Retinal pigment epithelial cell (primary cell): Measurements from ENCODE around the gene SEZ6L2.

ENCODE experiments used
- DNase-seq: peaks from one replicate; pipeline ENCODE4 v3.0.0-alpha.2; 2010; ENCODE audit warnings: low read depth
- H3K4me3 ChIP-seq: 2 replicates; pipeline ENCODE4 v1.5.1; 2011; ENCODE audit warnings: mild to moderate bottlenecking, low read length, control low read depth, moderate library complexity
- CTCF ChIP-seq: conservative IDR thresholded peaks from 2 replicates; pipeline ENCODE4 v1.5.1; 2011; ENCODE audit warnings: low read depth, low read length, control low read depth, inconsistent platforms

Gene SEZ6L2

GRCh38 chr16:29831490-29831889 lies 67.9 kb downstream of the SEZ6L2 start:
- DNase-seq, result no peak
- H3K4me3 ChIP-seq, result no peak overlapping the region
- TF ChIP-seq CTCF, result no peak

- H3K4me3 ChIP-seq, result no peak overlapping the region
- no peak for TF ChIP-seq CTCF
- no peak for DNase-seq
Observed at GRCh38 chr16:29830774-29831173, 68.6 kb downstream of the SEZ6L2 start.

- no peak for TF ChIP-seq CTCF
- DNase-seq, result no peak
- H3K4me3 ChIP-seq, result no peak overlapping the region
Observed at GRCh38 chr16:29826342-29826695, 73.0 kb downstream of the SEZ6L2 start.

GRCh38 chr16:29825145-29826044 lies 74.0 kb downstream of the SEZ6L2 start:
- DNase-seq, result no peak
- no peak overlapping the region for H3K4me3 ChIP-seq
- TF ChIP-seq CTCF, result no peak

- no peak overlapping the region for H3K4me3 ChIP-seq
- no peak for TF ChIP-seq CTCF
- DNase-seq, result no peak
Observed at GRCh38 chr16:29824589-29825144, 74.7 kb downstream of the SEZ6L2 start.

- peak; percentile 76 for DNase-seq
- H3K4me3 ChIP-seq, result peak overlapping the region; percentile 90
- TF ChIP-seq CTCF, result no peak
Observed at GRCh38 chr16:29821643-29822115, 77.7 kb downstream of the SEZ6L2 start.
